B cell (primary cell): ENCODE data around the gene TUBA4B. TPM values are rescaled to one million over a fixed set of nuclear protein-coding genes. Genes with fewer than 3 reads are reported as not detected.

ENCODE experiments used
- ATAC-seq: fragments of 200-7000 bp; cut with Tn5 transposase; one replicate; pipeline ENCODE4 v1.10.0; 2021; ENCODE audit warnings: low read depth, mild to moderate bottlenecking, moderate number of reproducible peaks, moderate library complexity
- CTCF ChIA-PET: fragments of 350-600 bp; sonication (Branson Sonifier 250); formaldehyde crosslinking; loops from one replicate; lab custom pipeline; 2021; ENCODE audit warnings: antibody characterized with exemption, inconsistent platforms; lab: Charles Lee
- POLR2A ChIA-PET: fragments of 350-600 bp; sonication (Branson Sonifier 250); formaldehyde crosslinking; loops from one replicate; lab custom pipeline; 2021; ENCODE audit warnings: antibody characterized with exemption; lab: Charles Lee
- DNase-seq: peaks from one replicate; pipeline ENCODE4 v3.0.0; 2013
- H2AFZ ChIP-seq: 2 replicates; pipeline ENCODE4 v1.6.1; 2012; ENCODE audit warnings: mild to moderate bottlenecking, low read depth, low read length; ENCODE audit not compliant: insufficient read depth, poor library complexity, severe bottlenecking
- H3K27ac ChIP-seq, 2 donors: 1 replicate in 1 of 2; 2 replicates in 1 of 2; pipeline ENCODE4 v1.5.1; 2012 to 2013; ENCODE audit warnings: low read length in 2 of 2, mild to moderate bottlenecking in 2 of 2, moderate library complexity in 1 of 2
- H3K27me3 ChIP-seq, 4 experiments: fragments of 200-600 bp in 1 of 4; sonication (generic) in 1 of 4; replicated peaks in 1 of 4; 1 replicate in 2 of 4; 2 replicates in 2 of 4; pipeline versions ENCODE4 v1.6.1 to v1.7.0; 2013 to 2016; ENCODE audit warnings: low read length in 3 of 4, mild to moderate bottlenecking in 2 of 4, mixed read lengths in 1 of 4, moderate library complexity in 1 of 4; ENCODE audit not compliant: insufficient read depth in 4 of 4, control insufficient read depth in 3 of 4; ENCODE audit errors: control extremely low read depth in 1 of 4
- H3K36me3 ChIP-seq, 2 experiments: replicated peaks in 1 of 2; 1 replicate in 1 of 2; 2 replicates in 1 of 2; pipeline versions ENCODE4 v1.6.1 to v1.7.1; 2013; ENCODE audit warnings: low read length in 1 of 2; ENCODE audit not compliant: insufficient read depth in 2 of 2, control insufficient read depth in 1 of 2; ENCODE audit errors: control extremely low read depth in 1 of 2, extremely low read depth in 1 of 2
- H3K4me1 ChIP-seq, 2 donors: fragments of 200-600 bp in 1 of 2; sonication (generic) in 1 of 2; 1 replicate in 1 of 2; 2 replicates in 1 of 2; pipeline versions ENCODE4 v1.5.1 to v1.6.1; 2013 to 2017; ENCODE audit warnings: low read length in 2 of 2; ENCODE audit not compliant: control insufficient read depth in 2 of 2, insufficient read depth in 2 of 2
- H3K4me2 ChIP-seq: replicated peaks from 2 replicates; pipeline ENCODE3; 2012; ENCODE audit warnings: mild to moderate bottlenecking, low read depth, low read length; ENCODE audit not compliant: poor library complexity, severe bottlenecking
- H3K4me3 ChIP-seq, 5 experiments: fragments of 200-600 bp in 1 of 5; sonication (generic) in 1 of 5; 1 replicate in 3 of 5; 2 replicates in 2 of 5; pipeline versions ENCODE4 v1.5.1 to v1.7.0; 2011 to 2016; ENCODE audit warnings: low read length in 4 of 5, mild to moderate bottlenecking in 4 of 5, low read depth in 2 of 5, control low read depth in 1 of 5, moderate library complexity in 1 of 5; ENCODE audit not compliant: insufficient read depth in 1 of 5; ENCODE audit errors: control extremely low read depth in 1 of 5, extremely low read depth in 1 of 5
- H3K79me2 ChIP-seq: fragments of 200-600 bp; sonication (generic); one replicate; pipeline ENCODE4 v1.6.0; 2016; ENCODE audit warnings: low read length; ENCODE audit not compliant: control insufficient read depth, insufficient read depth
- H3K9ac ChIP-seq: fragments of 200-600 bp; sonication (generic); 2 replicates; pipeline ENCODE4 v1.6.1; 2017; ENCODE audit warnings: mild to moderate bottlenecking, low read length, moderate library complexity
- H3K9me3 ChIP-seq, 3 donors: one replicate each; pipeline versions ENCODE4 v1.6.1 to v1.7.1; 2013; ENCODE audit warnings: low read length in 2 of 3; ENCODE audit not compliant: control insufficient read depth in 2 of 3, insufficient read depth in 1 of 3; ENCODE audit errors: control extremely low read depth in 1 of 3
- H4K20me1 ChIP-seq: 2 replicates; pipeline ENCODE4 v1.6.0; 2012; ENCODE audit warnings: mild to moderate bottlenecking, low read length; ENCODE audit not compliant: insufficient read depth, control insufficient read depth, poor library complexity, severe bottlenecking
- H3K27ac Mint-ChIP-seq: one replicate; pipeline ENCODE4 v1.8.0; 2021; ENCODE audit warnings: mixed read lengths
- H3K27me3 Mint-ChIP-seq: one replicate; pipeline ENCODE4 v1.8.0; 2021; ENCODE audit warnings: mixed read lengths
- H3K4me1 Mint-ChIP-seq: one replicate; pipeline ENCODE4 v1.8.0; 2021; ENCODE audit warnings: mixed read lengths
- H3K4me3 Mint-ChIP-seq: one replicate; pipeline ENCODE4 v1.8.0; 2021; ENCODE audit warnings: mixed read lengths
- H3K9me3 Mint-ChIP-seq: one replicate; pipeline ENCODE4 v1.8.0; 2022; ENCODE audit warnings: mixed read lengths; ENCODE audit not compliant: insufficient read depth
- EZH2 ChIP-seq: IDR thresholded peaks from 2 replicates; pipeline ENCODE4 v1.6.1; 2012; ENCODE audit warnings: borderline replicate concordance, low read depth, mild to moderate bottlenecking, moderate library complexity, low read length; ENCODE audit not compliant: insufficient read depth, poor library complexity, severe bottlenecking
- WGBS: methylation state at CpG from one replicate; pipeline ENCODE4 v1.1.5; 2013; ENCODE audit warnings: missing lambda C conversion rate; ENCODE audit not compliant: insufficient coverage; 5-methylcytosine and 5-hydroxymethylcytosine counted together
- intact Hi-C: fragments of 100-400 bp; cut with micrococcal nuclease; formaldehyde crosslinking; loops from one replicate; pipeline ENCODE4 v1.10.0; 2022
- polyA plus RNA-seq: library from polyadenylated mRNA; depleted of rRNA; stranded (reverse); fragments of >200 nt; gene quantifications from 2 replicates; pipeline ENCODE4 v1.2.3, GENCODE V29; 2012
- total RNA-seq, 2 donors: library from RNA; stranded (reverse); fragments of 120-200 nt in 1 of 2; gene quantifications; 1 replicate in 1 of 2; 2 replicates in 1 of 2; pipeline versions ENCODE4 v1.2.3 to v1.2.4, GENCODE V29; 2013 to 2022
- TF ChIP-seq, protein P1 (sequence below): fragments of 200-600 bp; IDR thresholded peaks from one replicate; pipeline ENCODE4 v1.8.0; 2022; ENCODE audit warnings: antibody characterized with exemption, mild to moderate bottlenecking

The TUBA4B gene
- total and polyA plus RNA-seq, 2 donors (not counting 1 experiment from before 2014, with no cell fraction given), result not detected

GRCh38 chr2:219228041-219228910 lies 24.8 kb upstream of the TUBA4B start:
- H3K4me2 ChIP-seq, result peak overlapping the region; percentile 93
- no peaks in the 10 kb centered on the region for H3K9me3 ChIP-seq
- Mint-ChIP-seq H3K27ac (peak overlapping the region; percentile 70), H3K9me3 (no peaks in the 10 kb centered on the region), H3K4me3 (peak overlapping the region; percentile 99), H3K4me1 (peaks cover 38% of the 10 kb centered on the region), H3K27me3 (no peaks in the 10 kb centered on the region)
- H3K9ac ChIP-seq, result peak overlapping the region; percentile 82
- TF ChIP-seq EZH2, result no peak
- TF ChIP-seq, protein P1, sequence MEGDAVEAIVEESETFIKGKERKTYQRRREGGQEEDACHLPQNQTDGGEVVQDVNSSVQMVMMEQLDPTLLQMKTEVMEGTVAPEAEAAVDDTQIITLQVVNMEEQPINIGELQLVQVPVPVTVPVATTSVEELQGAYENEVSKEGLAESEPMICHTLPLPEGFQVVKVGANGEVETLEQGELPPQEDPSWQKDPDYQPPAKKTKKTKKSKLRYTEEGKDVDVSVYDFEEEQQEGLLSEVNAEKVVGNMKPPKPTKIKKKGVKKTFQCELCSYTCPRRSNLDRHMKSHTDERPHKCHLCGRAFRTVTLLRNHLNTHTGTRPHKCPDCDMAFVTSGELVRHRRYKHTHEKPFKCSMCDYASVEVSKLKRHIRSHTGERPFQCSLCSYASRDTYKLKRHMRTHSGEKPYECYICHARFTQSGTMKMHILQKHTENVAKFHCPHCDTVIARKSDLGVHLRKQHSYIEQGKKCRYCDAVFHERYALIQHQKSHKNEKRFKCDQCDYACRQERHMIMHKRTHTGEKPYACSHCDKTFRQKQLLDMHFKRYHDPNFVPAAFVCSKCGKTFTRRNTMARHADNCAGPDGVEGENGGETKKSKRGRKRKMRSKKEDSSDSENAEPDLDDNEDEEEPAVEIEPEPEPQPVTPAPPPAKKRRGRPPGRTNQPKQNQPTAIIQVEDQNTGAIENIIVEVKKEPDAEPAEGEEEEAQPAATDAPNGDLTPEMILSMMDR, result no peak
- H4K20me1 ChIP-seq, result peaks cover 71% of the 10 kb centered on the region
- no peak for DNase-seq
- no peak for ATAC-seq
- peaks cover 7 to 45% of the 10 kb centered on the region in 2 experiments for H3K36me3 ChIP-seq
- H3K27ac ChIP-seq, result peak overlapping the region; percentile 70 to 87
- WGBS, result 0% methylated on average over 3 of the region's 7 CpGs
- CTCF ChIA-PET, result interaction anchor here (1.3 to 4.9 kb wide), 8 partner anchors 17 to 66 kb away, joined by 3 to 30 read pairs (median 10); partner anchors contain the start of genes CNPPD1, GLB1L, STK16 and TUBA4A
- H3K27me3 ChIP-seq, result no peaks in the 10 kb centered on the region
- peaks cover 17 to 23% of the 10 kb centered on the region in 2 donors for H3K4me1 ChIP-seq
- peak overlapping the region; percentile 86 to 98 (median 92) for H3K4me3 ChIP-seq
- intact Hi-C loops, result loop anchor here (5.0 kb wide), 1 partner anchor 369 kb away; the partner anchor contains the start of gene STK11IP
- peak overlapping the region; percentile 78 for H2AFZ ChIP-seq
- peaks cover 69% of the 10 kb centered on the region for H3K79me2 ChIP-seq
- POLR2A ChIA-PET, result interaction anchor here (1.0 to 3.2 kb wide), 9 partner anchors 9 to 66 kb away, joined by 4 to 56 read pairs (median 11); partner anchors contain the start of genes ABCB6, GLB1L, STK16 and TUBA4A
